ENCODE measurements around the gene NCOA6. TPM values are rescaled to one million over a fixed set of nuclear protein-coding genes. Genes with fewer than 3 reads are reported as not detected.
"Not testable (repeated sequence)": the region's sequence is repeated elsewhere in the genome, so short reads cannot be mapped to it uniquely, and the experiment has no call there.

NCOA6 gene
- total RNA-seq, 2 experiments from 2014 or later, result 25.8 to 26.9 TPM

- no peaks in the 10 kb centered on the region for H3K27me3 Mint-ChIP-seq (ENCODE audit: low read depth)
- no peak for ATAC-seq
- H3K36me3 Mint-ChIP-seq (ENCODE audit: low read depth), result peaks cover 40% of the 10 kb centered on the region
- ChIA-PET POLR2A (no interaction called here), CTCF (interaction anchor here (1.0 to 1.3 kb wide), 2 partner anchors 25 to 37 kb away, joined by 3 to 5 read pairs; no protein-coding TSS in a partner anchor)
- H3K27ac Mint-ChIP-seq, result no peak overlapping the region
- no peak overlapping the region for H3K4me3 Mint-ChIP-seq
- H3K4me1 Mint-ChIP-seq (ENCODE audit: low read depth), result peaks cover 6% of the 10 kb centered on the region
- DNase-seq, result no peak
- no peaks in the 10 kb centered on the region for H3K9me3 Mint-ChIP-seq (ENCODE audit: insufficient read depth)
Observed at GRCh38 chr20:34744847-34745246, 80.6 kb downstream of the NCOA6 start.

GRCh38 chr20:34744340-34744739 is 81.1 kb downstream of the NCOA6 start:
- Mint-ChIP-seq H3K4me1 (ENCODE audit: low read depth) (peaks cover 6% of the 10 kb centered on the region), H3K9me3 (ENCODE audit: insufficient read depth) (no peaks in the 10 kb centered on the region), H3K27ac (no peak overlapping the region), H3K36me3 (ENCODE audit: low read depth) (peaks cover 38% of the 10 kb centered on the region), H3K4me3 (no peak overlapping the region), H3K27me3 (ENCODE audit: low read depth) (no peaks in the 10 kb centered on the region)
- CTCF ChIA-PET, result interaction anchor here (0.8 kb wide), 1 partner anchor 26 kb away, joined by 3 read pairs; no protein-coding TSS in a partner anchor
- DNase-seq (no peak), ATAC-seq (no peak)
- POLR2A ChIA-PET, result no interaction called here

GRCh38 chr20:34743039-34743438 is 82.4 kb downstream of the NCOA6 start:
- H3K27ac Mint-ChIP-seq, result no peak overlapping the region
- no peaks in the 10 kb centered on the region for H3K27me3 Mint-ChIP-seq (ENCODE audit: low read depth)
- no peaks in the 10 kb centered on the region for H3K9me3 Mint-ChIP-seq (ENCODE audit: insufficient read depth)
- H3K36me3 Mint-ChIP-seq (ENCODE audit: low read depth), result peaks cover 32% of the 10 kb centered on the region
- no peak overlapping the region for H3K4me3 Mint-ChIP-seq
- ChIA-PET POLR2A (no interaction called here), CTCF (interaction anchor here (1.3 kb wide), 1 partner anchor 430 kb away, joined by 3 read pairs; no protein-coding TSS in a partner anchor)
- ATAC-seq (peak; percentile 39), DNase-seq (peak; percentile 39)
- H3K4me1 Mint-ChIP-seq (ENCODE audit: low read depth), result peaks cover 6% of the 10 kb centered on the region

- no peaks in the 10 kb centered on the region for H3K27me3 Mint-ChIP-seq (ENCODE audit: low read depth)
- H3K9me3 Mint-ChIP-seq (ENCODE audit: insufficient read depth), result no peaks in the 10 kb centered on the region
- ATAC-seq (no peak), DNase-seq (no peak)
- no peaks in the 10 kb centered on the region for H3K4me1 Mint-ChIP-seq (ENCODE audit: low read depth)
- no peak overlapping the region for H3K4me3 Mint-ChIP-seq
- peaks cover 19% of the 10 kb centered on the region for H3K36me3 Mint-ChIP-seq (ENCODE audit: low read depth)
- no peak overlapping the region for H3K27ac Mint-ChIP-seq
- ChIA-PET POLR2A (no interaction called here), CTCF (no interaction called here)
Observed at GRCh38 chr20:34736106-34736735, 89.2 kb downstream of the NCOA6 start.

GRCh38 chr20:34732523-34732922 is 92.9 kb downstream of the NCOA6 start:
- ChIA-PET CTCF (interaction anchor here (1.3 to 1.4 kb wide), 2 partner anchors 37 to 420 kb away, joined by 4 to 5 read pairs; no protein-coding TSS in a partner anchor), POLR2A (no interaction called here)
- no peaks in the 10 kb centered on the region for H3K4me1 Mint-ChIP-seq (ENCODE audit: low read depth)

GRCh38 chr20:34729416-34729815 is 96.0 kb downstream of the NCOA6 start:
- POLR2A ChIA-PET, result no interaction called here
- CTCF ChIA-PET, result interaction anchor here (1.6 kb wide), 1 partner anchor 40 kb away, joined by 6 read pairs; no protein-coding TSS in a partner anchor

More at GRCh38 chr20:34732523-34732922, 92.9 kb downstream of the NCOA6 start:
- H3K27me3 Mint-ChIP-seq (ENCODE audit: low read depth), result no peaks in the 10 kb centered on the region
- DNase-seq (no peak), ATAC-seq (no peak)
- no peaks in the 10 kb centered on the region for H3K9me3 Mint-ChIP-seq (ENCODE audit: insufficient read depth)
- H3K4me3 Mint-ChIP-seq, result no peak overlapping the region
- H3K36me3 Mint-ChIP-seq (ENCODE audit: low read depth), result peaks cover 12% of the 10 kb centered on the region
- H3K27ac Mint-ChIP-seq, result no peak overlapping the region

GRCh38 chr20:34724172-34724571 is 101.3 kb downstream of the NCOA6 start:
- ChIA-PET CTCF (interaction anchor here (1.3 kb wide), 1 partner anchor 411 kb away, joined by 4 read pairs; no protein-coding TSS in a partner anchor), POLR2A (interaction anchor here (0.6 kb wide), 1 partner anchor 25 kb away, joined by 5 read pairs; no protein-coding TSS in a partner anchor)
- ATAC-seq, result no peak
- H3K27me3 Mint-ChIP-seq (ENCODE audit: low read depth), result no peaks in the 10 kb centered on the region
- peaks cover 11% of the 10 kb centered on the region for H3K4me1 Mint-ChIP-seq (ENCODE audit: low read depth)
- no peak overlapping the region for H3K4me3 Mint-ChIP-seq
- peaks cover 23% of the 10 kb centered on the region for H3K36me3 Mint-ChIP-seq (ENCODE audit: low read depth)
- H3K9me3 Mint-ChIP-seq (ENCODE audit: insufficient read depth), result no peaks in the 10 kb centered on the region
- no peak for DNase-seq
- no peak overlapping the region for H3K27ac Mint-ChIP-seq

More at GRCh38 chr20:34729416-34729815, 96.0 kb downstream of the NCOA6 start:
- no peaks in the 10 kb centered on the region for H3K4me1 Mint-ChIP-seq (ENCODE audit: low read depth)
- DNase-seq (no peak), ATAC-seq (no peak)
- no peaks in the 10 kb centered on the region for H3K9me3 Mint-ChIP-seq (ENCODE audit: insufficient read depth)
- no peak overlapping the region for H3K27ac Mint-ChIP-seq
- no peak overlapping the region for H3K4me3 Mint-ChIP-seq
- peaks cover 22% of the 10 kb centered on the region for H3K36me3 Mint-ChIP-seq (ENCODE audit: low read depth)
- no peaks in the 10 kb centered on the region for H3K27me3 Mint-ChIP-seq (ENCODE audit: low read depth)

GRCh38 chr20:34722560-34722959 is 102.9 kb downstream of the NCOA6 start:
- POLR2A ChIA-PET; CTCF ChIA-PET; DNase-seq; ATAC-seq; H3K27me3 Mint-ChIP-seq (ENCODE audit: low read depth); H3K9me3 Mint-ChIP-seq (ENCODE audit: insufficient read depth); H3K27ac Mint-ChIP-seq; H3K4me3 Mint-ChIP-seq: not testable (repeated sequence)
- H3K4me1 Mint-ChIP-seq (ENCODE audit: low read depth), result peaks cover 11% of the 10 kb centered on the region
- peaks cover 28% of the 10 kb centered on the region for H3K36me3 Mint-ChIP-seq (ENCODE audit: low read depth)

- peaks cover 19% of the 10 kb centered on the region for H3K36me3 Mint-ChIP-seq (ENCODE audit: low read depth)
- ATAC-seq, result no peak
- H3K27me3 Mint-ChIP-seq (ENCODE audit: low read depth), result no peaks in the 10 kb centered on the region
- CTCF ChIA-PET, result interaction anchor here (1.0 to 3.2 kb wide), 5 partner anchors 12 to 408 kb away, joined by 3 to 18 read pairs (median 9); no protein-coding TSS in a partner anchor
- H3K27ac Mint-ChIP-seq, result no peak overlapping the region
- DNase-seq, result no peak
- H3K9me3 Mint-ChIP-seq (ENCODE audit: insufficient read depth), result no peaks in the 10 kb centered on the region
- no peak overlapping the region for H3K4me3 Mint-ChIP-seq
- POLR2A ChIA-PET, result no interaction called here
- peaks cover 11% of the 10 kb centered on the region for H3K4me1 Mint-ChIP-seq (ENCODE audit: low read depth)
Observed at GRCh38 chr20:34720266-34720665, 105.2 kb downstream of the NCOA6 start.

GRCh38 chr20:34719242-34720017 is 106.0 kb downstream of the NCOA6 start:
- CTCF ChIA-PET, result interaction anchor here (0.7 to 3.2 kb wide), 5 partner anchors 11 to 501 kb away, joined by 5 to 18 read pairs (median 9); no protein-coding TSS in a partner anchor
- POLR2A ChIA-PET, result interaction anchor here (0.7 kb wide), 1 partner anchor 17 kb away, joined by 3 read pairs; no protein-coding TSS in a partner anchor
- Mint-ChIP-seq H3K36me3 (ENCODE audit: low read depth) (peaks cover 20% of the 10 kb centered on the region), H3K4me1 (ENCODE audit: low read depth) (peaks cover 11% of the 10 kb centered on the region)
- H3K9me3 Mint-ChIP-seq (ENCODE audit: insufficient read depth); DNase-seq; H3K27me3 Mint-ChIP-seq (ENCODE audit: low read depth); H3K27ac Mint-ChIP-seq; H3K4me3 Mint-ChIP-seq: not testable (repeated sequence)
- ATAC-seq, result peak; percentile 27

GRCh38 chr20:34717230-34718095 is 108.0 kb downstream of the NCOA6 start:
- POLR2A ChIA-PET, result no interaction called here
- Mint-ChIP-seq H3K4me3 (no peak overlapping the region), H3K27ac (no peak overlapping the region), H3K4me1 (ENCODE audit: low read depth) (peaks cover 11% of the 10 kb centered on the region), H3K36me3 (ENCODE audit: low read depth) (peaks cover 28% of the 10 kb centered on the region), H3K9me3 (ENCODE audit: insufficient read depth) (no peaks in the 10 kb centered on the region), H3K27me3 (ENCODE audit: low read depth) (no peaks in the 10 kb centered on the region)
- no peak for ATAC-seq
- CTCF ChIA-PET, result no interaction called here
- DNase-seq, result no peak

Data from activated CD8-positive, alpha-beta T cell treated with anti-CD3 and anti-CD28 coated beads, Interleukin-2, amount 10 ng/mL, durations not matched to agents 7 days and 5 days (primary cell).